Ishikawa (cell line): ENCODE measurements around the gene FOXC1.

Source experiments
- CEBPB ChIP-seq: IDR thresholded peaks from 2 replicates; pipeline ENCODE4 v1.6.1; 2012
- CREB1 ChIP-seq: IDR thresholded peaks from 2 replicates; pipeline ENCODE4 v1.6.1; 2012; ENCODE audit warnings: low read depth
- EGR1 ChIP-seq: IDR thresholded peaks from 2 replicates; pipeline ENCODE4 v1.6.1; 2012
- EP300 ChIP-seq: IDR thresholded peaks from 2 replicates; pipeline ENCODE4 v1.6.1; 2012; ENCODE audit warnings: borderline replicate concordance
- RAD21 ChIP-seq: IDR thresholded peaks from 2 replicates; pipeline ENCODE4 v1.6.1; 2012; ENCODE audit warnings: low read depth
- TAF1 ChIP-seq: IDR thresholded peaks from 2 replicates; pipeline ENCODE4 v1.6.1; 2012; ENCODE audit warnings: low read depth, mild to moderate bottlenecking
- TCF12 ChIP-seq: IDR thresholded peaks from 2 replicates; pipeline ENCODE4 v1.6.1; 2012; ENCODE audit warnings: low read depth
- TEAD4 ChIP-seq: IDR thresholded peaks from 2 replicates; pipeline ENCODE4 v1.6.1; 2012
- YY1 ChIP-seq: IDR thresholded peaks from 2 replicates; pipeline ENCODE4 v1.6.1; 2012; ENCODE audit warnings: low read depth
- ZBTB7A ChIP-seq: IDR thresholded peaks from 2 replicates; pipeline ENCODE4 v1.6.1; 2012; ENCODE audit warnings: low read depth
- TF ChIP-seq, protein P1 (sequence below): IDR thresholded peaks from 2 replicates; pipeline ENCODE4 v1.6.1; 2012
- TF ChIP-seq, protein P2 (sequence below): IDR thresholded peaks from 2 replicates; pipeline ENCODE4 v1.6.1; 2012
- TF ChIP-seq, protein P3 (sequence below): IDR thresholded peaks from 2 replicates; pipeline ENCODE4 v1.6.1; 2012; ENCODE audit warnings: low read depth, mild to moderate bottlenecking

DNA sequence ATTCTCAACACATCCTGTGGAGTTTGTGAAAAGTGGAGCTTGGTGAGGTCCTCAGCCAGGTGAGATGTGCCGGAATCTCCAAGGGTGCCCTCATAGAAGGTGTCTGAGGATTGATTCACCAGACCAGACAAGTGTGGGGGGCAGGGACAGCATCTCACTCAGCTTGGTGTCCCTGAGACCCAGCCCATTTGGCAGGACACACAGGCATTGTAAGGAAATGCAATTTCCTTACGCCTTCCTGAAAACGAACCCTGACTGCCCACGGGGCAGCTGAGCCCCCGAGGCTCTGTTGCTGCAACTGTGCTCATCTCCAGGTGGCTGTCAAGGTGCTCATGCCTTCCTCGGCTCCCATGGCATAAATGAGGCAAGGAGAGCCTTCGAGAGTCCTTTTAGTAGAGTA lies 33.4 kb downstream of the FOXC1 start:
- no peak for TF ChIP-seq EGR1
- TF ChIP-seq, protein P1, sequence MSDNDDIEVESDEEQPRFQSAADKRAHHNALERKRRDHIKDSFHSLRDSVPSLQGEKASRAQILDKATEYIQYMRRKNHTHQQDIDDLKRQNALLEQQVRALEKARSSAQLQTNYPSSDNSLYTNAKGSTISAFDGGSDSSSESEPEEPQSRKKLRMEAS = no peak
- TF ChIP-seq CEBPB = no peak
- TF ChIP-seq TEAD4 = no peak
- no peak for TF ChIP-seq TAF1
- TF ChIP-seq, protein P2, sequence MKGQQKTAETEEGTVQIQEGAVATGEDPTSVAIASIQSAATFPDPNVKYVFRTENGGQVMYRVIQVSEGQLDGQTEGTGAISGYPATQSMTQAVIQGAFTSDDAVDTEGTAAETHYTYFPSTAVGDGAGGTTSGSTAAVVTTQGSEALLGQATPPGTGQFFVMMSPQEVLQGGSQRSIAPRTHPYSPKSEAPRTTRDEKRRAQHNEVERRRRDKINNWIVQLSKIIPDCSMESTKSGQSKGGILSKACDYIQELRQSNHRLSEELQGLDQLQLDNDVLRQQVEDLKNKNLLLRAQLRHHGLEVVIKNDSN = no peak
- no peak for TF ChIP-seq YY1
- no peak for TF ChIP-seq TCF12
- TF ChIP-seq RAD21 = no peak
- no peak for TF ChIP-seq CREB1
- no peak for TF ChIP-seq EP300
- TF ChIP-seq ZBTB7A = no peak
- TF ChIP-seq, protein P3, sequence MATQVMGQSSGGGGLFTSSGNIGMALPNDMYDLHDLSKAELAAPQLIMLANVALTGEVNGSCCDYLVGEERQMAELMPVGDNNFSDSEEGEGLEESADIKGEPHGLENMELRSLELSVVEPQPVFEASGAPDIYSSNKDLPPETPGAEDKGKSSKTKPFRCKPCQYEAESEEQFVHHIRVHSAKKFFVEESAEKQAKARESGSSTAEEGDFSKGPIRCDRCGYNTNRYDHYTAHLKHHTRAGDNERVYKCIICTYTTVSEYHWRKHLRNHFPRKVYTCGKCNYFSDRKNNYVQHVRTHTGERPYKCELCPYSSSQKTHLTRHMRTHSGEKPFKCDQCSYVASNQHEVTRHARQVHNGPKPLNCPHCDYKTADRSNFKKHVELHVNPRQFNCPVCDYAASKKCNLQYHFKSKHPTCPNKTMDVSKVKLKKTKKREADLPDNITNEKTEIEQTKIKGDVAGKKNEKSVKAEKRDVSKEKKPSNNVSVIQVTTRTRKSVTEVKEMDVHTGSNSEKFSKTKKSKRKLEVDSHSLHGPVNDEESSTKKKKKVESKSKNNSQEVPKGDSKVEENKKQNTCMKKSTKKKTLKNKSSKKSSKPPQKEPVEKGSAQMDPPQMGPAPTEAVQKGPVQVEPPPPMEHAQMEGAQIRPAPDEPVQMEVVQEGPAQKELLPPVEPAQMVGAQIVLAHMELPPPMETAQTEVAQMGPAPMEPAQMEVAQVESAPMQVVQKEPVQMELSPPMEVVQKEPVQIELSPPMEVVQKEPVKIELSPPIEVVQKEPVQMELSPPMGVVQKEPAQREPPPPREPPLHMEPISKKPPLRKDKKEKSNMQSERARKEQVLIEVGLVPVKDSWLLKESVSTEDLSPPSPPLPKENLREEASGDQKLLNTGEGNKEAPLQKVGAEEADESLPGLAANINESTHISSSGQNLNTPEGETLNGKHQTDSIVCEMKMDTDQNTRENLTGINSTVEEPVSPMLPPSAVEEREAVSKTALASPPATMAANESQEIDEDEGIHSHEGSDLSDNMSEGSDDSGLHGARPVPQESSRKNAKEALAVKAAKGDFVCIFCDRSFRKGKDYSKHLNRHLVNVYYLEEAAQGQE = no peak
